Activated CD8-positive, alpha-beta T cell treated with anti-CD3 and anti-CD28 coated beads for 36 hours (primary cell): ENCODE data around the gene ROPN1L. TPM values are rescaled to one million over a fixed set of nuclear protein-coding genes. Genes with fewer than 3 reads are reported as not detected.

Experiments
- ATAC-seq: fragments of 200-7000 bp; cut with Tn5 transposase; one replicate; pipeline ENCODE4 v1.10.0; 2021; ENCODE audit warnings: mild to moderate bottlenecking, moderate library complexity
- CTCF ChIA-PET: fragments of 350-600 bp; sonication (Branson Sonifier 250); formaldehyde crosslinking; loops from one replicate; lab custom pipeline; 2021; ENCODE audit warnings: antibody characterized with exemption; lab: Charles Lee
- POLR2A ChIA-PET: fragments of 350-600 bp; sonication (Branson Sonifier 250); formaldehyde crosslinking; loops from one replicate; lab custom pipeline; 2021; ENCODE audit warnings: antibody characterized with exemption; lab: Charles Lee
- DNase-seq: peaks from one replicate; pipeline ENCODE4 v3.0.0-alpha.2; 2020
- H3K27ac Mint-ChIP-seq: one replicate; pipeline ENCODE4 v1.8.0; 2021; ENCODE audit warnings: mild to moderate bottlenecking, mixed read lengths
- H3K27me3 Mint-ChIP-seq: one replicate; pipeline ENCODE4 v1.8.0; 2021; ENCODE audit warnings: mixed read lengths
- H3K36me3 Mint-ChIP-seq: one replicate; pipeline ENCODE4 v1.8.0; 2021; ENCODE audit warnings: low read depth, mixed read lengths
- H3K4me1 Mint-ChIP-seq: one replicate; pipeline ENCODE4 v1.8.0; 2021; ENCODE audit warnings: low read depth, mixed read lengths
- H3K4me3 Mint-ChIP-seq: one replicate; pipeline ENCODE4 v1.8.0; 2021; ENCODE audit warnings: mild to moderate bottlenecking, moderate library complexity, mixed read lengths
- H3K9me3 Mint-ChIP-seq: one replicate; pipeline ENCODE4 v1.8.0; 2021; ENCODE audit warnings: mixed read lengths
- CTCF ChIP-seq: fragments of 200-600 bp; IDR thresholded peaks from one replicate; pipeline ENCODE4 v1.8.0; 2022; ENCODE audit warnings: antibody characterized with exemption, mild to moderate bottlenecking
- intact Hi-C: fragments of 100-400 bp; cut with micrococcal nuclease; formaldehyde crosslinking; loops from one replicate; pipeline ENCODE4 v1.10.0; 2022
- total RNA-seq, 2 experiments: library from RNA; stranded (reverse); gene quantifications; one replicate each; pipeline ENCODE4 v1.2.3, GENCODE V29; 2021

The ROPN1L gene
- total RNA-seq, 2 experiments from 2014 or later: not detected

DNA sequence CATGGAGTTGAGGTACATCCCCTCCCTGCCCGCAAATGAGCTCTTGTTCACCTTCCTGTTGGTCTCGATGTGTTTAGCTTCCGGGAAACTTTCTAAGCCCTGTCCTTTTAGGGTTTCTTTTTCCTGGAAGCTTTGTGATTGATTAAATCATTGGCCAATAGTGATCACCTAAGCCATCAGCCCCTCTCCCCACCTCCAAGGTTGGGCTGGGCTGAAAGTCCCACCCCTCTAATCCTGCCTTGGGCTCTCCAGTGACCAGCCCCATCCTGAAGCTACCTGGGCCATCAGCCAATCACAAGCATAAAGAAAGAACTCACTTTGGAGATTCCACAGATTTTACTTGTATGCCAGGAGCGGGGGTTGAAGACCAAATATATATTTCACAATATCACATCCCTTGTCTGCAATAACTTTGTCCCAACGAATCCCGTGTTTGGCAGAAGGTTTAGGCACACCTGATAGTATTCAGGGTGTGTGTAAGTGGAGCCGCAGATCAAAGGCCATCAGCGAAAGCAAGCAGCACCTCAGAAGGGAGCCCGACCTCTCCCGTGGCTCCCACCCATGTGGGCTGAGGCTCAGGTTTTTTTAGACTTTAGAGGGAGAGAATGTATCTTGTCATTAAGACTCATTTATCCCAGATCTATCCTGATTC lies 20.4 kb downstream of the ROPN1L start:
- H3K27me3 Mint-ChIP-seq: no peaks in the 10 kb centered on the region
- intact Hi-C loops: no loop called here
- POLR2A ChIA-PET: no interaction called here

GRCh38 chr5:10463566-10463965 lies 21.9 kb downstream of the ROPN1L start:
- intact Hi-C loops: no loop called here
- Mint-ChIP-seq H3K4me1 (peaks cover 8% of the 10 kb centered on the region), H3K27ac (no peak overlapping the region), H3K27me3 (no peaks in the 10 kb centered on the region), H3K4me3 (no peak overlapping the region), H3K36me3 (no peaks in the 10 kb centered on the region), H3K9me3 (no peaks in the 10 kb centered on the region)
- CTCF ChIA-PET: interaction anchor here (1.0 kb wide), 1 partner anchor 226 kb away, joined by 3 read pairs; no protein-coding TSS in a partner anchor
- no peak for ATAC-seq
- no peak for TF ChIP-seq CTCF
- POLR2A ChIA-PET: no interaction called here
- DNase-seq: no peak

More for the DNA sequence above, 20.4 kb downstream of the ROPN1L start:
- no peak for ATAC-seq
- Mint-ChIP-seq H3K4me1 (no peaks in the 10 kb centered on the region), H3K4me3 (no peak overlapping the region), H3K9me3 (no peaks in the 10 kb centered on the region), H3K27ac (no peak overlapping the region), H3K36me3 (no peaks in the 10 kb centered on the region)
- DNase-seq: no peak
- TF ChIP-seq CTCF: no peak
- CTCF ChIA-PET: interaction anchor here (2.3 kb wide), 1 partner anchor 9 kb away, joined by 8 read pairs; no protein-coding TSS in a partner anchor

DNA sequence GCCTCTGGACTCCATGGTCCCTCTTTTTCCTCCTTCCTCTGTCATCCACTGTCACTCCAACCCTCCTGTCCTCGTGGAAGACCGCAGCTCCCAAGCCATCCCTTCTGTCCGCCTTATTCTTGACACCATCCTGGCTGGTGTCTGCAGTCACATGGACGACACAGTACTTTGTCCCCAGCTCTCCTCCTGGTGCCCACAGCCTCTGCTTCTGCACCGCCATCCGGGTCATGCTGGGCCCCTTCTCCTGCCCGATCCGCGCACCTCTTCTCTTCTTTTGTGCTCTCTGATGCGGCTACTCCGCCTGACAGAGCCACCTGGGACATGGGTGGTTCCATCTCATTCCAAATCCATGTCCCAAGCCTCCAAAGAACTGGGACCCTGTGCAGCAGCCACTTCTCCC lies 22.5 kb downstream of the ROPN1L start:
- Mint-ChIP-seq H3K36me3 (no peaks in the 10 kb centered on the region), H3K27ac (no peak overlapping the region), H3K4me1 (peaks cover 8% of the 10 kb centered on the region), H3K4me3 (no peak overlapping the region), H3K9me3 (no peaks in the 10 kb centered on the region), H3K27me3 (no peaks in the 10 kb centered on the region)
- ChIA-PET CTCF (interaction anchor here (1.0 kb wide), 1 partner anchor 226 kb away, joined by 3 read pairs; no protein-coding TSS in a partner anchor), POLR2A (no interaction called here)
- no peak for TF ChIP-seq CTCF
- ATAC-seq (no peak), DNase-seq (no peak)
- intact Hi-C loops: no loop called here

GRCh38 chr5:10465726-10466125 lies 24.0 kb downstream of the ROPN1L start:
- Mint-ChIP-seq H3K36me3 (no peaks in the 10 kb centered on the region), H3K27me3 (no peaks in the 10 kb centered on the region), H3K9me3 (no peaks in the 10 kb centered on the region), H3K4me1 (peaks cover 8% of the 10 kb centered on the region), H3K27ac (no peak overlapping the region), H3K4me3 (no peak overlapping the region)
- DNase-seq: no peak
- ChIA-PET CTCF (interaction anchor here (0.8 kb wide), 1 partner anchor 162 kb away, joined by 3 read pairs; no protein-coding TSS in a partner anchor), POLR2A (no interaction called here)
- intact Hi-C loops: no loop called here
- ATAC-seq: no peak
- TF ChIP-seq CTCF: no peak

DNA sequence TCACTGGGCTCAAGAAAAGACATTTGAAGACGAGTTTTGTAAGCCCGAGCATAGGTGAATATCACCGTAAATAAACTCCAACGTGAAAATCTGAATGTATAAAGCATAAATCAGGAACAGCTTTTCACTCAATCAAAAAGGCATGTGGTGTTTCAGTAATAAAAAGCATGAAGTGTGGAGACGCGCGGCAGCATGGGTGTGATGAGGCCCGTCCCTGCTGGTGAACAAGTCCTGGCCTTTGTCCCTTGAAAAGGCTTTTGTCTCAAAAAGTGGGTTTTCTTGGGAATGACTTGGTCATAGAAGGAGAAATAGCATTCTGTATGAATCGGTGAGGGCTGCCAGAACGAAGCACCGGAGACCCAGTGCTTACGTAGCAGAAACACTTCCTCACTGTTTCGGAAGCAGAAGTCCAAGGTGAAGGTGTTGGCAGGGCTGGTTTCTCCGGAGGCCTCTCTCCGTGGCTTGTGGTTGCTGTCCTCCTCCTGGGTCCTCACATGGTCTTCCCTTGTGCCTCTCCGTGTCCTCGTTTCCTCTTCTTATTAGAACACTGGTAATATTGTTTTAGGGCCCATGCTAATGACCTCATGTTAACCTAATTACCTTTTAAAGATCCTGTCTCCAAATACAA lies 24.9 kb downstream of the ROPN1L start:
- Mint-ChIP-seq H3K4me1 (peaks cover 8% of the 10 kb centered on the region), H3K27ac (no peak overlapping the region), H3K9me3 (no peaks in the 10 kb centered on the region), H3K36me3 (no peaks in the 10 kb centered on the region), H3K27me3 (no peaks in the 10 kb centered on the region), H3K4me3 (no peak overlapping the region)
- no peak for TF ChIP-seq CTCF
- DNase-seq: no peak
- CTCF ChIA-PET: interaction anchor here (0.8 kb wide), 1 partner anchor 161 kb away, joined by 3 read pairs; no protein-coding TSS in a partner anchor
- ATAC-seq: no peak
- POLR2A ChIA-PET: no interaction called here
- intact Hi-C loops: no loop called here
